ENCODE results near the gene SGPL1.
"Not testable (repeated sequence)": the region's sequence is repeated elsewhere in the genome, so short reads cannot be mapped to it uniquely, and the experiment has no call there.

GRCh38 chr10:70919906-70920305 is 104.2 kb downstream of the SGPL1 start:
- not testable (repeated sequence) for TF ChIP-seq TAF1, SPI1, POLR2A (IDR thresholded peaks at IDR 0.05; ENCODE audit: low read depth, low read length)

Measured in GM12891 (cell line).